Measurements from ENCODE around the gene TNS3. TPM values are rescaled to one million over a fixed set of nuclear protein-coding genes. Genes with fewer than 3 reads are reported as not detected.
A peak's percentile ranks its signal among the peaks of the same experiment; 100 is the strongest.

Gene TNS3
- total RNA-seq, 1 experiment from 2014 or later = 135 TPM

GRCh38 chr7:47328392-47329319 lies 253.3 kb downstream of the TNS3 start:
- DNase-seq = no peak
- Mint-ChIP-seq H3K9me3 (ENCODE audit: low read depth, unreplicated experiment) (no peaks in the 10 kb centered on the region), H3K27me3 (ENCODE audit: unreplicated experiment) (no peaks in the 10 kb centered on the region), H3K36me3 (ENCODE audit: insufficient read depth, unreplicated experiment) (peaks cover 8% of the 10 kb centered on the region), H3K27ac (ENCODE audit: unreplicated experiment) (peak overlapping the region; percentile 26), H3K4me3 (ENCODE audit: low read depth, unreplicated experiment) (peak overlapping the region; percentile 44), H3K4me1 (ENCODE audit: low read depth, unreplicated experiment) (peaks cover 22% of the 10 kb centered on the region)
- no peak for TF ChIP-seq CTCF (IDR thresholded peaks at IDR 0.05; ENCODE audit: unreplicated experiment)
- CTCF ChIA-PET = interaction anchor here (1.2 to 1.9 kb wide), 2 partner anchors 11 to 62 kb away, joined by 4 to 13 read pairs; no protein-coding TSS in a partner anchor
- intact Hi-C loops (cut with micrococcal nuclease; ENCODE audit: unreplicated experiment) = no loop called here
- no TSS peak for BruUV-seq (replicated peaks)

- no peaks in the 10 kb centered on the region for H3K9me3 Mint-ChIP-seq (ENCODE audit: low read depth, unreplicated experiment)
- peak overlapping the region; percentile 26 for H3K27ac Mint-ChIP-seq (ENCODE audit: unreplicated experiment)
- peaks cover 8% of the 10 kb centered on the region for H3K36me3 Mint-ChIP-seq (ENCODE audit: insufficient read depth, unreplicated experiment)
- no peak for TF ChIP-seq CTCF (IDR thresholded peaks at IDR 0.05; ENCODE audit: unreplicated experiment)
- intact Hi-C loops (cut with micrococcal nuclease; ENCODE audit: unreplicated experiment) = no loop called here
- H3K27me3 Mint-ChIP-seq (ENCODE audit: unreplicated experiment) = no peaks in the 10 kb centered on the region
- no TSS peak for BruUV-seq (replicated peaks)
- H3K4me1 Mint-ChIP-seq (ENCODE audit: low read depth, unreplicated experiment) = peaks cover 29% of the 10 kb centered on the region
- peak overlapping the region; percentile 44 for H3K4me3 Mint-ChIP-seq (ENCODE audit: low read depth, unreplicated experiment)
- CTCF ChIA-PET = interaction anchor here (1.2 to 1.9 kb wide), 2 partner anchors 10 to 62 kb away, joined by 4 to 13 read pairs; no protein-coding TSS in a partner anchor
- peak; percentile 87 for DNase-seq
These were observed 254.1 kb downstream of the TNS3 start for GRCh38 chr7:47327698-47328391.

- Mint-ChIP-seq H3K9me3 (ENCODE audit: low read depth, unreplicated experiment) (no peaks in the 10 kb centered on the region), H3K4me3 (ENCODE audit: low read depth, unreplicated experiment) (peak overlapping the region; percentile 44), H3K4me1 (ENCODE audit: low read depth, unreplicated experiment) (peaks cover 31% of the 10 kb centered on the region), H3K27ac (ENCODE audit: unreplicated experiment) (no peak overlapping the region), H3K36me3 (ENCODE audit: insufficient read depth, unreplicated experiment) (peaks cover 8% of the 10 kb centered on the region), H3K27me3 (ENCODE audit: unreplicated experiment) (no peaks in the 10 kb centered on the region)
- CTCF ChIA-PET = interaction anchor here (1.2 to 1.9 kb wide), 2 partner anchors 9 to 61 kb away, joined by 4 to 13 read pairs; no protein-coding TSS in a partner anchor
- no peak for DNase-seq
- no TSS peak for BruUV-seq (replicated peaks)
- intact Hi-C loops (cut with micrococcal nuclease; ENCODE audit: unreplicated experiment) = no loop called here
- no peak for TF ChIP-seq CTCF (IDR thresholded peaks at IDR 0.05; ENCODE audit: unreplicated experiment)
These were observed 254.6 kb downstream of the TNS3 start for GRCh38 chr7:47327346-47327697.

GRCh38 chr7:47326808-47327207 lies 255.1 kb downstream of the TNS3 start:
- no peak overlapping the region for H3K4me3 Mint-ChIP-seq (ENCODE audit: low read depth, unreplicated experiment)
- no peaks in the 10 kb centered on the region for H3K9me3 Mint-ChIP-seq (ENCODE audit: low read depth, unreplicated experiment)
- peaks cover 8% of the 10 kb centered on the region for H3K36me3 Mint-ChIP-seq (ENCODE audit: insufficient read depth, unreplicated experiment)
- CTCF ChIA-PET = interaction anchor here (1.1 to 1.9 kb wide), 2 partner anchors 9 to 61 kb away, joined by 5 to 13 read pairs; no protein-coding TSS in a partner anchor
- BruUV-seq (replicated peaks) = no TSS peak
- H3K27me3 Mint-ChIP-seq (ENCODE audit: unreplicated experiment) = no peaks in the 10 kb centered on the region
- H3K27ac Mint-ChIP-seq (ENCODE audit: unreplicated experiment) = no peak overlapping the region
- TF ChIP-seq CTCF (IDR thresholded peaks at IDR 0.05; ENCODE audit: unreplicated experiment) = no peak
- intact Hi-C loops (cut with micrococcal nuclease; ENCODE audit: unreplicated experiment) = no loop called here
- DNase-seq = no peak
- peaks cover 31% of the 10 kb centered on the region for H3K4me1 Mint-ChIP-seq (ENCODE audit: low read depth, unreplicated experiment)
